HepG2 (cell line): ENCODE data around the gene CUEDC2. TPM values are rescaled to one million over a fixed set of nuclear protein-coding genes. Genes with fewer than 3 reads are reported as not detected.
A peak's percentile ranks its signal among the peaks of the same experiment; 100 is the strongest.

ENCODE experiments used
- BORCS8-MEF2B ChIP-seq: sonication (generic); formaldehyde crosslinking; IDR thresholded peaks from 2 replicates; pipeline ENCODE4 v1.8.0; 2022; ENCODE audit warnings: mild to moderate bottlenecking, missing genetic modification reagents
- CHD4 ChIP-seq: fragments of 200-600 bp; sonication (generic); IDR thresholded peaks from 2 replicates; pipeline ENCODE4 v1.7.0; 2017; ENCODE audit warnings: mild to moderate bottlenecking, low read length, borderline replicate concordance
- HOXA5 ChIP-seq: sonication (generic); formaldehyde crosslinking; IDR thresholded peaks from 2 replicates; pipeline ENCODE4 v1.4.0; 2020; ENCODE audit warnings: missing genetic modification reagents
- IRF1 ChIP-seq: sonication (generic); formaldehyde crosslinking; IDR thresholded peaks from 2 replicates; pipeline ENCODE4 v1.4.0; 2020; ENCODE audit warnings: low read depth, mild to moderate bottlenecking, missing genetic modification reagents
- JDP2 ChIP-seq: sonication (generic); formaldehyde crosslinking; IDR thresholded peaks from 2 replicates; pipeline ENCODE4 v1.8.1; 2022; ENCODE audit warnings: missing genetic modification reagents, borderline replicate concordance
- KAT7 ChIP-seq: IDR thresholded peaks from 2 replicates; pipeline ENCODE4 v1.6.1; 2018; ENCODE audit warnings: borderline replicate concordance, missing compliant biosample characterization
- MNT ChIP-seq: fragments of 450-650 bp; IDR thresholded peaks from 2 replicates; pipeline ENCODE4 v1.6.1; 2016
- RBM39 ChIP-seq: fragments of 200-400 bp; formaldehyde crosslinking; IDR thresholded peaks from one replicate; pipeline ENCODE4 v1.6.1; 2018; ENCODE audit warnings: antibody characterized with exemption, mild to moderate bottlenecking, low read depth, low read length; ENCODE audit not compliant: poor library complexity, severe bottlenecking
- SAFB2 ChIP-seq: sonication (generic); formaldehyde crosslinking; IDR thresholded peaks from 2 replicates; pipeline ENCODE4 v1.5.1; 2020; ENCODE audit warnings: missing genetic modification reagents, low read depth, mild to moderate bottlenecking, borderline replicate concordance
- SP5 ChIP-seq: IDR thresholded peaks from 2 replicates; pipeline ENCODE4 v1.6.1; 2016; ENCODE audit warnings: low read depth, borderline replicate concordance
- TAF1 ChIP-seq: sonication (generic); formaldehyde crosslinking; IDR thresholded peaks from 2 replicates; pipeline ENCODE4 v1.4.0; 2020; ENCODE audit warnings: missing genetic modification reagents
- UBTF ChIP-seq: sonication (generic); formaldehyde crosslinking; IDR thresholded peaks from 2 replicates; pipeline ENCODE4 v1.4.0; 2020; ENCODE audit warnings: mild to moderate bottlenecking, missing genetic modification reagents
- ZBTB39 ChIP-seq: sonication (generic); formaldehyde crosslinking; IDR thresholded peaks from 2 replicates; pipeline ENCODE4 v1.5.0; 2020; ENCODE audit warnings: missing genetic modification reagents
- ZFP82 ChIP-seq: sonication (generic); formaldehyde crosslinking; IDR thresholded peaks from 2 replicates; pipeline ENCODE4 v1.5.1; 2020; ENCODE audit warnings: mild to moderate bottlenecking, missing genetic modification reagents, borderline replicate concordance
- ZKSCAN5 ChIP-seq: sonication (generic); formaldehyde crosslinking; IDR thresholded peaks from 2 replicates; pipeline ENCODE4 v1.5.1; 2020; ENCODE audit warnings: mild to moderate bottlenecking, missing genetic modification reagents
- ZNF160 ChIP-seq: sonication (generic); formaldehyde crosslinking; IDR thresholded peaks from 2 replicates; pipeline ENCODE4 v1.8.0; 2022; ENCODE audit warnings: mild to moderate bottlenecking, inconsistent platforms, missing genetic modification reagents
- ZNF17 ChIP-seq: sonication (generic); formaldehyde crosslinking; IDR thresholded peaks from 2 replicates; pipeline ENCODE4 v1.5.0; 2020; ENCODE audit warnings: mild to moderate bottlenecking, missing genetic modification reagents
- ZNF484 ChIP-seq: sonication (generic); formaldehyde crosslinking; IDR thresholded peaks from 2 replicates; pipeline ENCODE4 v1.5.1; 2020; ENCODE audit warnings: mild to moderate bottlenecking, low read depth, missing genetic modification reagents, borderline replicate concordance
- ZNF513 ChIP-seq: sonication (generic); formaldehyde crosslinking; conservative IDR thresholded peaks from 2 replicates; pipeline ENCODE4 v1.5.0; 2020; ENCODE audit warnings: missing genetic modification reagents
- ZNF577 ChIP-seq: sonication (generic); formaldehyde crosslinking; IDR thresholded peaks from 2 replicates; pipeline ENCODE4 v1.4.0; 2020; ENCODE audit warnings: mild to moderate bottlenecking, low read depth, missing genetic modification reagents, borderline replicate concordance
- ZNF772 ChIP-seq: sonication (generic); formaldehyde crosslinking; IDR thresholded peaks from 2 replicates; pipeline ENCODE4 v1.5.0; 2020; ENCODE audit warnings: mild to moderate bottlenecking, missing genetic modification reagents
- polyA plus RNA-seq, 8 experiments: library from polyadenylated mRNA; depleted of rRNA in 3 of 8; stranded (reverse) in 7 of 8; unstranded in 1 of 8; fragments of >200 nt; fragmentation: Illumina TruSeq in 4 of 8; extraction: Trizol in 4 of 8; gene quantifications; 2 replicates each; pipeline versions ENCODE4 v1.2.1 to v1.2.3, GENCODE V29; 2011 to 2016; ENCODE audit warnings: low read depth in 4 of 8, missing spikeins in 1 of 8, mixed read lengths in 1 of 8; ENCODE audit not compliant: insufficient read depth in 1 of 8
- total RNA-seq, 5 experiments: library from RNA; depleted of rRNA; stranded (reverse); fragments of >200 nt; fragmentation: Illumina TruSeq; extraction: Trizol; gene quantifications; 2 replicates each; pipeline ENCODE4 v1.2.3, GENCODE V29; 2016; ENCODE audit warnings: low read depth in 1 of 5

CUEDC2 gene
- total and polyA plus RNA-seq, 2 of the 13 experiments (the other 11 are each of a cell fraction or from before 2014, with no cell fraction given): 13.1 to 18.4 TPM

- peak; percentile 63; the same call in 1 of the 2 replicates for TF ChIP-seq TAF1
- no peak for TF ChIP-seq ZFP82 (CRISPR knock-in tag)
- no peak for TF ChIP-seq IRF1
- TF ChIP-seq RBM39: peak; percentile 72
- no peak for TF ChIP-seq ZNF513 (CRISPR knock-in tag)
- TF ChIP-seq ZNF160 (CRISPR knock-in tag): no peak
- TF ChIP-seq MNT: no peak
- no peak for TF ChIP-seq CHD4
- TF ChIP-seq BORCS8-MEF2B (CRISPR knock-in tag): peak; percentile 30
- no peak for TF ChIP-seq HOXA5
- no peak for TF ChIP-seq UBTF (CRISPR knock-in tag)
- TF ChIP-seq ZNF17 (CRISPR knock-in tag): no peak
- TF ChIP-seq KAT7: no peak; the same call in 1 of the 2 replicates
- TF ChIP-seq SP5 (CRISPR knock-in tag): no peak
- no peak for TF ChIP-seq ZNF484 (CRISPR knock-in tag)
- no peak for TF ChIP-seq ZNF577 (CRISPR knock-in tag)
- TF ChIP-seq JDP2 (CRISPR knock-in tag): no peak
- TF ChIP-seq ZNF772: no peak
- no peak for TF ChIP-seq ZBTB39 (CRISPR knock-in tag)
- no peak for TF ChIP-seq ZKSCAN5
- no peak; the same call in 1 of the 2 replicates for TF ChIP-seq SAFB2 (CRISPR knock-in tag)
Measured at GRCh38 chr10:102461187-102462054, 29.0 kb upstream of the CUEDC2 start (continued).
